NCI-H1436 treated with DMSO at 0.1 percent for 48 hours (cell line): ENCODE measurements around the gene LARP1.
"Not testable (repeated sequence)": the region's sequence is repeated elsewhere in the genome, so short reads cannot be mapped to it uniquely, and the experiment has no call there.

ENCODE experiments used
- DNase-seq: peaks from one replicate; lab custom pipeline; 2025; lab: John Stamatoyannopoulos, UW

The LARP1 gene

GRCh38 chr5:154793599-154794524 lies 38.7 kb downstream of the LARP1 start:
- no peak for DNase-seq

- DNase-seq = no peak
Measured at GRCh38 chr5:154794525-154795234, 39.5 kb downstream of the LARP1 start.

- no peak for DNase-seq
Measured at GRCh38 chr5:154795235-154795596, 40.0 kb downstream of the LARP1 start.

GRCh38 chr5:154797762-154798161 lies 42.6 kb downstream of the LARP1 start:
- no peak for DNase-seq

GRCh38 chr5:154800582-154800981 lies 45.4 kb downstream of the LARP1 start:
- DNase-seq = no peak

- DNase-seq = no peak
Measured at GRCh38 chr5:154801083-154801482, 45.9 kb downstream of the LARP1 start.

GRCh38 chr5:154802050-154802449 lies 46.9 kb downstream of the LARP1 start:
- no peak for DNase-seq

- no peak for DNase-seq
Measured at GRCh38 chr5:154806176-154806575, 51.0 kb downstream of the LARP1 start.

- DNase-seq = no peak
Measured at GRCh38 chr5:154811239-154811638, 56.1 kb downstream of the LARP1 start.

- DNase-seq = no peak
Measured at GRCh38 chr5:154811653-154812465, 56.7 kb downstream of the LARP1 start.

GRCh38 chr5:154813158-154813557 lies 58.0 kb downstream of the LARP1 start:
- no peak for DNase-seq

- no peak for DNase-seq
Measured at GRCh38 chr5:154813736-154814135, 58.6 kb downstream of the LARP1 start.

- no peak for DNase-seq
Measured at GRCh38 chr5:154815025-154815424, 59.8 kb downstream of the LARP1 start.

GRCh38 chr5:154815684-154816247 lies 60.6 kb downstream of the LARP1 start:
- DNase-seq = no peak

- no peak for DNase-seq
Measured at GRCh38 chr5:154816891-154817492, 61.8 kb downstream of the LARP1 start.

GRCh38 chr5:154817815-154818214 lies 62.6 kb downstream of the LARP1 start:
- no peak for DNase-seq

GRCh38 chr5:154818471-154819116 lies 63.4 kb downstream of the LARP1 start:
- DNase-seq = no peak

- no peak for DNase-seq
Measured at GRCh38 chr5:154819546-154819945, 64.4 kb downstream of the LARP1 start.

GRCh38 chr5:154820383-154820782 lies 65.2 kb downstream of the LARP1 start:
- no peak for DNase-seq

- DNase-seq = not testable (repeated sequence)
Measured at GRCh38 chr5:154822896-154823295, 67.7 kb downstream of the LARP1 start.

- DNase-seq = no peak
Measured at GRCh38 chr5:154823605-154824004, 68.4 kb downstream of the LARP1 start.
